ENCODE measurements around the gene GMIP. TPM values are rescaled to one million over a fixed set of nuclear protein-coding genes. Genes with fewer than 3 reads are reported as not detected.

GMIP gene
- total and polyA plus RNA-seq, 2 of the 13 experiments (the other 11 are each of a cell fraction or from before 2014, with no cell fraction given): 1.5 to 1.8 TPM

- TF ChIP-seq E2F5 (CRISPR knock-in tag; conservative IDR thresholded peaks at IDR 0.05) (no peak), ZEB1 (IDR thresholded peaks at IDR 0.05; ENCODE audit: insufficient replicate concordance, low read depth) (no peak), ZFP36L1 (CRISPR knock-in tag; IDR thresholded peaks at IDR 0.05) (no peak), NFE2L2 (IDR thresholded peaks at IDR 0.05; ENCODE audit: low read length) (no peak), MTA1 (CRISPR knock-in tag; IDR thresholded peaks at IDR 0.05; ENCODE audit: borderline replicate concordance) (no peak), MTF1 (CRISPR knock-in tag; IDR thresholded peaks at IDR 0.05) (no peak), UBTF (CRISPR knock-in tag; IDR thresholded peaks at IDR 0.05) (peak; percentile 19; the same call in 1 of the 2 replicates), ZNF343 (CRISPR knock-in tag; IDR thresholded peaks at IDR 0.05) (0 out of 2 replicates have a peak, but pooled peaks have one; percentile 55), ZNF362 (CRISPR knock-in tag; IDR thresholded peaks at IDR 0.05; ENCODE audit: borderline replicate concordance) (no peak), ONECUT2 (CRISPR knock-in tag; IDR thresholded peaks at IDR 0.05) (no peak), MAX (IDR thresholded peaks at IDR 0.05) (peak; percentile 42; the same call in 1 of the 2 replicates), CSRNP1 (CRISPR knock-in tag; IDR thresholded peaks at IDR 0.05) (no peak), HHEX (CRISPR knock-in tag; IDR thresholded peaks at IDR 0.05) (no peak), BRD4 (CRISPR knock-in tag; IDR thresholded peaks at IDR 0.05) (no peak), POLR2G (IDR thresholded peaks at IDR 0.05; ENCODE audit: low read depth, low read length) (peak; percentile 58; the same call in 1 of the 2 replicates), ZNF770 (CRISPR knock-in tag; IDR thresholded peaks at IDR 0.05) (no peak), DR1 (CRISPR knock-in tag; IDR thresholded peaks at IDR 0.05) (no peak), NFYC (CRISPR knock-in tag; IDR thresholded peaks at IDR 0.05) (no peak), TGIF2 (CRISPR knock-in tag; IDR thresholded peaks at IDR 0.05) (no peak)
Observed at GRCh38 chr19:19643158-19644053, at the start of gene GMIP (continued).

All from HepG2 (cell line).